ENCODE measurements around the gene BRI3.
A peak's percentile ranks its signal among the peaks of the same experiment; 100 is the strongest.

Gene BRI3, protein sequence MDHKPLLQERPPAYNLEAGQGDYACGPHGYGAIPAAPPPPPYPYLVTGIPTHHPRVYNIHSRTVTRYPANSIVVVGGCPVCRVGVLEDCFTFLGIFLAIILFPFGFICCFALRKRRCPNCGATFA
- 18.7 to 28.4 reads per million in 2 donors for total RNA-seq

DNA sequence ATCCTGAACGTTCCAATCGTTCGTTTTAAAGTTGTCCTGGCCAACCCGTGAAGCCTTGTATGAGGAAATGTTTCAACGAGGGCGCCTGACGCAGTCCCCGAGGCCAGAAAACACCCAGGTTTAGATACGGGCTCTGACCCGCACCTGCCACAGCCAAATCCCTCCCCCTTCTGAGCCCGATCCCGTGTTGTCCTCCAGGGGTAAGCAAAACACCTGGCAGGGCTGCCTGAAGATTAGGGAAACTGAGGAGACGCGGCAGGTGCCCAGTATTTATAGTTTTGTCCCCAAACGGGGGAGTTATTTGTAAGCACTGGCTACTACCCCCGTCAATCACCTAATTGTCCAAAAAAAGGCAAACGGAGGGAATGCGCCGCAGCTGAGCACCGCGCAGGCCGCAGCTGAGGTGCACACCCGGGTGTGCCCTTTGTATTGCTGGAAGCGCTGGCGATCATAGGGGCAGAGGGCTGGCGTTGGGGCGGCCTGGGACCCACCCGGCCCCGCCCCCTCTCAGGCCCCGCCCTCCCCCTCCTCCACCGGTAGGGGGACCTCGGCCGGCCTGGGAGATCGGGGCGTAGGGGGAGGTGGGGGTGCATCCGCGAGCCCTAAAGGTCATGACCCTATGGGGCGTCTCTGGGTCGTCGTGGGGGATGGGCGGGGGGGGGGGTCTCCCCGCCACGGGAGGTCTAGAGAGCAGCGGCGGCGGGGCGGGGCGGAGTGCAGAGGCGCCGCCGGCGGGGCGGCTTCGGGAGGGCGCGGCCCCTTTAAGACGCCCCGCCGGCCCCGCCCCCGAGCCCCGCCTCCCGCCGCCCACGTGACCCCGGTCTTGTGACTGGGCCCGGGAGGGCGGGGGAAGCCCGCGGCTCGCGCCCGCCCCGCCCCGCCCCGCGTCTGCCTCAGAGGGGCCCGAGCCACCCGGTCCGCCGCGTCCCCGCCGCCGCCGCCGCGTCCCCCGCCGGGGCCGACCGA is at the start of gene BRI3:
TSS of gene BRI3 (plus strand) at position 896 of the 966 bp plus-strand sequence. CDS start 110 bp downstream, outside the sequence.
- peak; percentile 74 to 94 (median 90) for DNase-seq

GRCh38 chr7:98232263-98232585 is 49.3 kb upstream of the BRI3 start:
- no peak for DNase-seq

DNA sequence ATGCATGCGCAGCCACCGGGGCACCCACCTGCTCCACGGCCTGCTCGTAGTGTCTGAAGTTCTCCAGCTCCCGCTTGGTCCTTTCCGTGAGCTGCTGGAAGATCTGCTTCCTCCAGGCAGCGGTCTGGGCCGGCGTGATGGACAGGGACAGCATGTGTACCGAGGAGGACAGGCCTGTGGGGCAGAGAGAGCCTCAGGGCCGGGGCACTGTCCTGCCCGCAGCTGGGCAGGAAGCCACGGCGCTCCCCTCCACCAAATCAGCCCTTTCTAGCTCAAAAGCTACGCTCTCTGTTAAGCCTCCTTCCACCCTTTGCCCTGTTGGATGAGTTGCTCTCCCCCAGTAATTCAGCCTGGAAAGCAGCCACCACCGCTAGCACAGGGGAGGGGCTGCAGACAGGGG is 48.7 kb upstream of the BRI3 start:
- DNase-seq, result no peak

DNA sequence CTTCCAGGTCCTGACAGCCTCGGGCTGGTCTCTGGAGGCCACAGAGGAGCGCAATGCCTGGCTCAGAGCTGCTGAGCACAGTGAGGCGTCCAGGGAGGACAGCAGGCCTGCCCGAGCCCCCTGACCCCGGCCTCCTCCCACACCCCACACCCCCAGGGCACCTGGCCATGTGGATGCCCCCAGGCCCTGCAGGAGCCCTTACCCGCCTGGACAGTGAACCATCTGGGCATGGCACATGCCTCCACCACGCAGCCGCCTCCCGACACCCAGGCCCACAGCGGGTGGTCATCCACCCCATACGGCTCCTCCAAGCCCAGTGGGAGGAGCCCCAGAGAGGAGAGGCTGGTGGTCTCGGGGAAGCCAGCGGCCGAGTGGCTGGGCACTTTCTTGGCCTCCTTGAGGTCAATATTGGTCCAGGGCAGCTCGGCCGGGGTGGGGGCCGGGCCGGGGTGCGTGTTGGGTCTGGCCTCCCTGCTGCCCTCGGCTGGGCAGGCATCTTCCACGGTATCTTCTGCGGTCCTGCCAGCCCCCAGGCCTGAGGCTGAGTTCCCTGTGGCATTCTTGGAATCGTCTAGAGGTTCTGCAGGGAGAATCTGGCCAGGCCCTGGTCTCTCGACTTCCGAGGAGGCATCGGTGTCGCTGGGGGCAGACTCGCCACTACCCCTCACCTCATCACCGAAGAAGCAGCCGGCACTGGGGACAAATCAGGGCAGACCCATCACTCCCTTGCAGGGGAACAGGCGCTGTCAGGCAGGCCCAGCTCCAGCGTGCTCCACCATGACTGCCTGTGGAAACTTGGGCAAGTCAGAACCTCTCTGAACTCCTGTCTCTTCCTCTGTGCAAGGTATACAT is 48.0 kb upstream of the BRI3 start:
- DNase-seq, result no peak

- DNase-seq, result no peak
Observed at GRCh38 chr7:98234429-98235147, 46.9 kb upstream of the BRI3 start.

DNA sequence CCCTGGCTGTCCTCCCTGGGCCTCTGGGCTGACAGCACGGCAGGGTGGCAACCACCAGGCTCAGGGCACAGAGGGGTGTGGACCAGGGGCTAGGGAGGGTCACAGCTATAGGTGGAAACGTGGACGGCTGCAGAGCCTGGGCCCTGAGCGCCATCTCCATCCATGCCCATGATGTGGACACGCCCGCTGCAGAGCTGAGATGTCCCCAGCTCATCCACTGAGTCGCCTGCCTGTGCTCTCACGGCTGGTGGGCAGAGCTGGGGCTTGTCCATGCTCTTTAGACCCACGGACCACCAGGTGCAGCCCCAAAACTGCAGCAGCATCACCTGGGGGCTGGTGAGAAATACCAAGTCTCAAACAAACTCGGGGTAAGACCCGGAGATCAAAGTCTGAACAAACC is 45.6 kb upstream of the BRI3 start:
- DNase-seq, result no peak

DNA sequence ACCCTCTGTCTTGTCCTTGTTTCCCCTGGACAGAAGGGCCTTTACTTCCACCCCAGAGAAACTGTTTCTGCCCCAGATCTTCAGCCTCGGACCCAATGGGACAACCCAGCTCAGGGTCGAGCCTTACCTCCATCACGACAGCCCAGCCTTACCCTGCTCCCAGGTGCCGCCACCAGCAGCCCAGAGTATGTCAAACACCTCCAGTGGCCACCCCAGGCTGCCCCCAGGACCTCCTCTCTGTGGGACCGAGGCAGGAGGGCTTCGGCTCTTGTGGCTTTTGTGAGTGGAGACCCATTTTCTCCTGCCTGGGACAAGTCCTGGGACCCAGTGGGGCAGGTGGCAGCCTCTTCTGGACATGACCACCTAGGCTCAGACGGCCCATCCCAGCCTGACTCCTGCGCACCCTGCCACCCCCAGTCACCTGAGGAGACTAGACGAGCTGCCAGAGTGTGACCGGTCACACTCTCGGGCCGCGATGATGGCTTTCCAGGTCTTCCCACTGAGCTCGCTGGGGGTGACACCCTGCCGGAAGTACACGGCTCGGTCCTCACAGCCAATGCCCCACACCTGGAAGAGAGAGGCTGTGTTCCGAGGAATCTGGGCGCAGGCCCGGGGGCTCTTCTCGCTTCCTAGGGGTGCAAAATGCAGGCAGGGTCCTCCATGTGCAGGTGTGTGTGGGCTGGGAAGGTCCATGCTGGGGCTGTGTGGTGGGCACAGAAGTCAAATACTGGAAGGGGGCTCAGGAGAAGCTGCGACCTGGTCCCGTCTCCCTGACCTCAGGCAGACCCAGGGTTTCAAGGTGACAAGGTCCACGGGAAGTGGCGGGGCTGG is 44.9 kb upstream of the BRI3 start:
- DNase-seq, result no peak

GRCh38 chr7:98238076-98238475 is 43.4 kb upstream of the BRI3 start:
- DNase-seq, result no peak

DNA sequence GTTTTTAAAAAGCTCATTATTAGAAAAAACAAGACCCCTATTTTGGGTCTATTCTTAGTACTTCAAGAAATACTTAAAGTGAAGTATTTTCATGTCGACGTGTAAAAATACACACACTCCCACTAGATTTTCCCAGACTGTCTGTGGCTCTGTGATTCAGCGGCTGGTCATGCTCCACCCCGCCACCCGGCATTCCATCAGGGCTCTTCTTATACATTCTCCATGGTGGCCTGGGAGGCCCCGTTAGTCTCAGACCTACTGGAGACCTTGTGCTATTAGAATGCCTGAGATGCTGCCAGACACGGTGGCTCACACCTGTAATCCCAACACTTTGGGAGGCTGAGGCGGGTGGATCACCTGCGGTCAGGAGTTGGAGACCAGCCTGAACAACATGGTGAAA is 42.5 kb upstream of the BRI3 start:
- no peak for DNase-seq

GRCh38 chr7:98240961-98241673 is 40.4 kb upstream of the BRI3 start:
- DNase-seq, result peak in 1 of 5 experiments; percentile 17

DNA sequence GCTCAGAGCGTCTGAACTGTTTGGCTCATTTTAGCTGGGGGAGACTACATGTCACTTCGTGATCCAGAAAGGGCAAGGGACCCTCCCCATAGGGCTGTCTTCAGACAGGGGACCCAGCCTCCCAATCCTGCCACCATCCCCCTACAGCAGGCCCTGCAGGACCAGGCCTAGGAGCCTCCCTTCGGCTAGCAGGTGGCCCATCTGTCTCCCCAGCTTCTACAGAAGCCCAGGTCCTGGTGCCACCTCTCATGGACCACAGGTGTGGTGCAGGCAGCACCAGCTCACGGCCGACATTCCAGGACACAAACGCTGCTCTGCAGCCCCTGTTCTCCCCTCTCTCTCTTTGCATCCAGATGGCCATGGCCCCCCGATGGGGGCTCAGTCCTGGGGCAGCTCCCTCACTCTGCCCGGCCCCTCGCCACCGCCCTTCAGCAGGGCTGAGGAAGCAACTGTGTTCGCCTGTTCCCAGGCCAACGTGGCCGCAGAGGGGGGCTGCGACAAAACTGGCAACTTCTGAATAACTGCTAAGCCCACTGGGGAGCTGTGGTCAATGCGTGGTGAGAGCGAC is 39.7 kb upstream of the BRI3 start:
- no peak for DNase-seq

GRCh38 chr7:98242342-98242741 is 39.1 kb upstream of the BRI3 start:
- no peak for DNase-seq

DNA sequence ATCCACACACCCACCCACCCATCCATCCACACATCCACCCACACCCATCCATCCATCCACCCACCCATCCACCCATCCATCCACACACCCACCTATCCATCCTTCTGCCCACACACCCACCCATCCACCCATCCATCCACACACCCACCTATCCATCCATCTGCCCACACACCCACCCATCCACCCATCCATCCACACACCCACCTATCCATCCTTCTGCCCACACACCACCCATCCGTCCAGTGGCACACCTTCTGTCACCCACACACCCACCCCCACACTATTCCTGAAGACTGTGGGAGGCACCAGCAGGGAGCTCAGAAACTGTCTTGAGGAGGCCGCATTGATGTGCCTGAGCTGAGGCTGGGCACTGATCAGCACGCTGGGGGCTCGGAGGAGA is 38.6 kb upstream of the BRI3 start:
- no peak for DNase-seq

GRCh38 chr7:98244871-98245270 is 36.6 kb upstream of the BRI3 start:
- DNase-seq, result no peak

- no peak for DNase-seq
Observed at GRCh38 chr7:98248156-98248555, 33.3 kb upstream of the BRI3 start.

DNA sequence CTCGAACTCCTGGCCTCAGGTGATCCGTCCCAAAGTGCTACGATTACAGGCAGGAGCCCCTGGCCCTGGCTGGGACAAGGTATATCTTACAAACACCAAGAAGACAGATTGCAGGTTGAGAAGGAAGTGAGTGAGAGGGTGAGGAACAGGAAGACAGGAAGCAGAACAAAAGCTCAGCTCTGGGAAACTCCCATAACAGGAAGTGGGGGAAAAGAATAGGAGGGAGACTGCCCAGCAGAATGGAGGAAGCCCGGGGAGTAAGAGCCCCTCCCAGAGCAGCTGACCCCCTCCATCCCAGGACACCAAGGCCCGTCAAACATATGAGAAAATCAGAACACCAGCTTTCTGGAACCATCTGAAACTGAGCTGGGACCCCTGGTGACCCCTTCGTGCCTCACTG is 32.4 kb upstream of the BRI3 start:
- no peak for DNase-seq

GRCh38 chr7:98250789-98251188 is 30.7 kb upstream of the BRI3 start:
- peak in 3 of 5 experiments; percentile 27 to 84 (median 38) for DNase-seq

DNA sequence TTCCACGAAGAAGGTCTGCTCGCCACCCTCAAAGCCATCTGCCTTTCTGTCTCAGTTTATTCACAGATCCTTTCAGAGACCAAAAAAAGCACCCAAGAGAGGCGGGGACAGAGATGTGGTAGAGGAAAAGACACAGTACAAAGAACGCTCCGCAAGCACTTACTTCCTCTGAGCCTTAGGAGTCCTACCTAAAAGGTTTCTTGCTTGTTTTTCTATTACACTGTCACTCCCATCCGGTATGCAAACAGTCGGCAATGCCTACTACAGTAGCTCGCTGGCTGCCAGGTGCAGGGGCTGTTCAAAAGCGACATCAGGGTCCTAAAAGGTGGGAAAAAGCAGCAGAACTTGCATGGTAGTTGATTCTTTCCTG is 30.3 kb upstream of the BRI3 start:
- DNase-seq, result peak in 3 of 5 experiments; percentile 18 to 83 (median 54)

GRCh38 chr7:98251601-98252424 is 29.7 kb upstream of the BRI3 start, which contains the start of gene TECPR1:
Gene TECPR1, minus strand, starts transcription at chr7:98252232. Its CDS starts 6,086 bp downstream, at chr7:98246146.
- DNase-seq, result peak; percentile 82 to 93 (median 84)

Measured in T-helper 2 cell (primary cell).